Gastrocnemius medialis (tissue), 4 donors: ENCODE data around the gene WDR13. TPM values are rescaled to one million over a fixed set of nuclear protein-coding genes. Genes with fewer than 3 reads are reported as not detected.

Experiments
- ATAC-seq, 2 donors: fragments of 150-250 bp; one replicate each; pipeline ENCODE4 v1.9.1; 2016
- DNase-seq, 2 donors: peaks; one replicate each; pipeline ENCODE4 v3.0.0-alpha.2; 2019
- H3K27ac ChIP-seq, 4 donors: fragments of 200-600 bp; sonication (generic); 1 replicate in 1 of 4; 2 replicates in 3 of 4; pipeline ENCODE4 v1.5.1; 2016 to 2018; ENCODE audit warnings: mild to moderate bottlenecking in 2 of 4, moderate library complexity in 1 of 4
- H3K27me3 ChIP-seq, 3 donors: fragments of 200-600 bp; sonication (generic) in 2 of 3; 1 replicate in 1 of 3; 2 replicates in 2 of 3; pipeline versions ENCODE4 v1.5.1 to v1.6.0; 2016 to 2019; ENCODE audit warnings: mild to moderate bottlenecking in 1 of 3, moderate library complexity in 1 of 3
- H3K36me3 ChIP-seq, 2 donors: fragments of 200-600 bp; sonication (generic) in 1 of 2; one replicate each; pipeline ENCODE4 v1.5.1; 2017 to 2018
- H3K4me1 ChIP-seq, 2 donors: fragments of 200-600 bp; sonication (generic) in 1 of 2; one replicate each; pipeline ENCODE4 v1.5.1; 2016 to 2017; ENCODE audit warnings: mild to moderate bottlenecking in 2 of 2
- H3K4me3 ChIP-seq, 4 donors: fragments of 200-600 bp; sonication (generic) in 3 of 4; 1 replicate in 1 of 4; 2 replicates in 3 of 4; pipeline ENCODE4 v1.5.1; 2016 to 2019; ENCODE audit warnings: mild to moderate bottlenecking in 2 of 4
- H3K9me3 ChIP-seq, 3 donors: fragments of 200-600 bp; sonication (generic) in 2 of 3; 1 replicate in 1 of 3; 2 replicates in 2 of 3; pipeline ENCODE4 v1.5.1; 2016 to 2019
- CTCF ChIP-seq, 5 experiments: fragments of 450-650 bp in 3 of 5; fragments of 200-600 bp in 2 of 5; sonication (generic) in 2 of 5; IDR thresholded peaks in 4 of 5; conservative IDR thresholded peaks in 1 of 5; 1 replicate in 4 of 5; 2 replicates in 1 of 5; pipeline ENCODE4 v1.5.1; 2016 to 2019; ENCODE audit warnings: antibody characterized with exemption in 5 of 5, mild to moderate bottlenecking in 3 of 5, moderate library complexity in 3 of 5
- POLR2A ChIP-seq, 2 donors: fragments of 450-650 bp; IDR thresholded peaks; one replicate each; pipeline ENCODE4 v1.6.1; 2017; ENCODE audit warnings: antibody characterized with exemption in 2 of 2, mild to moderate bottlenecking in 2 of 2, moderate library complexity in 2 of 2
- in situ Hi-C, 4 donors: fragments of 200-750 bp; cut with MboI; loops; one replicate each; pipeline versions ENCODE4 v1.15.0 to v1.8.0; 2017; ENCODE audit warnings: low sequenced_read_pairs in 4 of 4
- intact Hi-C: fragments of 100-400 bp; cut with DNase I; formaldehyde crosslinking; loops from one replicate; pipeline ENCODE4 v1.15.1; 2023; ENCODE audit warnings: low total_unique reads
- total RNA-seq, 4 donors: library from RNA; depleted of rRNA; stranded (reverse); fragments of >200 nt; gene quantifications; one replicate each; pipeline versions ENCODE4 v1.1.0 to v1.2.3, GENCODE V29; 2016

Gene WDR13
- total RNA-seq, 4 donors from 2014 or later, result 82.7 to 143 (median 133) TPM

DNA sequence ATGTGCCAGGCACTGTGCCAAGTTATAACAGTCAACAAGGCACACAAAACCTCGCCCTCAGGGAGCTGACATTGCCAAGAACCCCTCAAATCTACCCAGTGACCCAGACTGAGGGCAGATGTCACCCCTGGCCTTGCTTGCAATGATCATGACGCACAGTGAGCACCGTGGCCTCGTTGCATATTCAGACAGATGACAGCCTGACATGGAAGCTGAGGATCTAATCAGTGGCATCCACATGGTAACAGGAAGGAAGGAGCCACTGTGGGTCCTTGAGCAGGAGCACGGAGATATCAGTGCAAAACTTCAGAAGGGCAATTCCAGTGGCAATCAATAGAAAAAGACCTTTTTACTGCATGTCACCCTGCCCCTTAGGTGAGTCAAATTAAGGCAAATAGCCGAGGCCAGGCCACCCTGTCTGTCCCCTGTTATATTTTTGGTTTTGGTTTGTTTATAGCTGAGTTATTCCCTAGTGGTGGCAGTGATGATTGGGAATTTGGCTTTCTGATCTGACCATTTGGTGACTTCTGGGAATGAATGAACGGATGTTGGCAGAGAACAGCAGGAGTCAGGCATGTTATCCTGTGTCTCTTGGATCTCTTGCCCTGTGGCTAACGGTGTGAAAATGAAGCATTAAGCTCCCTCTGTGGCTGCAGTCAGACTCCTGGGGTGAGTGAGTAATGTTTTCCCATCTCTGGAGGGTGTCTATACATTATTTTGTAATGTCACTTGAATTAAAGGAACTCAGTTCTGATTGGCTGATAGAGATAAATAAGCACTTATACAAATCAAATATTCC, 20.4 kb downstream of the WDR13 start:
- in situ Hi-C loops (no loop called here), intact Hi-C loops (no loop called here)
- TF ChIP-seq CTCF (IDR thresholded peaks at IDR 0.05 in 4 of 5, conservative IDR thresholded peaks at IDR 0.05 in 1 of 5) (no peak), POLR2A (IDR thresholded peaks at IDR 0.05) (no peak)
- Histone ChIP-seq H3K36me3 (no peaks in the 10 kb centered on the region), H3K4me1 (no peaks in the 10 kb centered on the region), H3K27me3 (peaks cover 0 to 4% (median 2%) of the 10 kb centered on the region in 3 donors), H3K27ac (no peak overlapping the region), H3K4me3 (no peak overlapping the region), H3K9me3 (no peaks in the 10 kb centered on the region)
- no peak for ATAC-seq
- DNase-seq, result no peak

DNA sequence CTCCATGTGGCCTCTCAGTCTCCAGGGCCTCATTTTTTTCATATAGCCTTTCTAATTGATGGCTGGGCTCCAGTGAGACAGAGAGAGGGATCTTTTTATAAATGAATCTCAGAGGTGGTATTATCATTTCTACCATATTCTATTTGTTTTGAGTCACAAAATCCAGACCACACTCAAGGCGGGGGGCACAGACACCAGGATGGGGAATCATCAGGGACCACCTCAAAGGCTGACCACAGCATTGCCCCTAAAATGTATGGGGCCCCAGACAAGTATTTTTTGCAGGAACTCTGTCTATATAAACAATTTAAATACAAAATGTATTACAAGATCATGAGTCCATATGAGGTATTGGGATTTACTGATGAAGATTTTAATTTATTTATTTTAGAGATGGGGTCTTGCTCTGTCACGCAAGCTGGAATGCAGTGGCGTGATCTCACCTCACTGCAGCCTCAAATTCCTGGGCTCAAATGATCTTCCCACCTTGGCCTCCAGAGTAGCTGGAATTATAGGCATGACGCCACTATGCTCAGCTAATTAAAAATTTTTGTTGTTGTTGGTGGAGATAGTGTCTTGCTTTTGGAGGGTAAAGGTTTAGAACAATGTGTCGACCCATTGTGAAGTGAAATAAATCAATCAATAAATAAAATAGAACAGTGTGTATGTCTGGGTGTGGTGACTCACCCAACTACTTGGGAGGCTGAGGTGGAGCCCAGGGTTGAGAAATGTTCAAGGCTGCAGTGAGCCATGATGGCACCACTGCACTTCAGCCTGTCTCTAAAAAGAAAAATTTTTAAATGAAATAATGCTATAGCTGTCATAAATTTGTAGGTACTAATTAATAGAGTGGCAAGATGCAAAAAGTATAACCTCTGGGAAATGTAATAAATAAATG, 29.4 kb downstream of the WDR13 start:
- in situ Hi-C loops, result loop anchor here in 1 of 4 donors (25.0 kb wide), 1 partner anchor 311 kb away; no protein-coding TSS in a partner anchor

DNA sequence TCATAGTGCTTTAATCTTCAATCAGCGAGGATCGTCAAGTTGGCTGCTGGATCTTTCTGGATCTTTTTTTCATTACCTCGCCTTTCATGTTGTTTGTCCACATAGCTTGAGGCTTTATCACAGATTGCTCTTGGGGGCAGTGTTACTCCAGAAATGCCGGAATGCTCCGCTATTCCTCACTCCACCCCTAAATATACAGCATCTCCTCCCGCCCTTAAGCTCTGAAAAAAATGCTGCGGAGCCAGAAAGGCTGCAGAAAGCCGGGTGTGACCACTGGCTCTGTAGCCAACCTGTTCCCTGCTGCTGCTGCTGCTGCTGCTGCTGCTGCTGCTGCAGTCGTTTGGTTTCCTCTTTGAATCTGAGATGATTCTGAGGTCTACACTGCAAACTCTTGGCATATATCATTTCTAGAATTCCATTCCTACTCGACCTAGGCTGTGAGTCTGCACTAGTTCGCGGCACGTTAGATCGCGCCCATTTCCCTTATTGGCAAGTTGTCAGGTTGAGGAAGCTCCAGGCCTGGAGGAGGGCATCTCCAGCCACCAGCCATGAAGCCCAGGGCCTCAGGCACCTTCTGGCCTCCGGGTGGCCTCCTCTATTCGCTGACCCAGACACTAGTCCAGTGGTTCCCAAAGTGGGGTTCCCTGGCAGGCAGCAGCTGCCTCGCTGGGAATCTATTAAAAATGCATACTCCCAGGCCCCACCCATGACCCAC, 34.2 kb downstream of the WDR13 start:
- ATAC-seq (peak; percentile 77 to 78), DNase-seq (peak; percentile 25 to 55)
- Histone ChIP-seq H3K27me3 (no peaks in the 10 kb centered on the region), H3K4me3 (no peak overlapping the region), H3K9me3 (no peaks in the 10 kb centered on the region), H3K27ac (no peak overlapping the region), H3K4me1 (no peaks in the 10 kb centered on the region), H3K36me3 (no peaks in the 10 kb centered on the region)
- in situ Hi-C loops (loop anchor here in 1 of 4 donors (25.0 kb wide), 1 partner anchor 306 kb away; no protein-coding TSS in a partner anchor), intact Hi-C loops (no loop called here)
- TF ChIP-seq CTCF (IDR thresholded peaks at IDR 0.05 in 4 of 5, conservative IDR thresholded peaks at IDR 0.05 in 1 of 5) (peak in 3 of 5 experiments; percentile 12 to 28 (median 26)), POLR2A (IDR thresholded peaks at IDR 0.05) (no peak)

More for the DNA sequence above, 29.4 kb downstream of the WDR13 start:
- Histone ChIP-seq H3K4me1 (no peaks in the 10 kb centered on the region), H3K4me3 (no peak overlapping the region), H3K27ac (no peak overlapping the region), H3K36me3 (no peaks in the 10 kb centered on the region), H3K9me3 (no peaks in the 10 kb centered on the region), H3K27me3 (no peaks in the 10 kb centered on the region)
- ATAC-seq, result no peak
- intact Hi-C loops, result no loop called here
- TF ChIP-seq CTCF (IDR thresholded peaks at IDR 0.05 in 4 of 5, conservative IDR thresholded peaks at IDR 0.05 in 1 of 5) (no peak), POLR2A (IDR thresholded peaks at IDR 0.05) (no peak)
- DNase-seq, result no peak

GRCh38 chrX:48632207-48632606, 34.9 kb downstream of the WDR13 start:
- ATAC-seq (no peak), DNase-seq (no peak)
- no peaks in the 10 kb centered on the region for H3K4me1 ChIP-seq
- H3K36me3 ChIP-seq, result no peaks in the 10 kb centered on the region
- in situ Hi-C loops, result loop anchor here in 1 of 4 donors (25.0 kb wide), 1 partner anchor 305 kb away; no protein-coding TSS in a partner anchor
- H3K9me3 ChIP-seq, result no peaks in the 10 kb centered on the region
- no peaks in the 10 kb centered on the region for H3K27me3 ChIP-seq
- TF ChIP-seq CTCF (IDR thresholded peaks at IDR 0.05 in 4 of 5, conservative IDR thresholded peaks at IDR 0.05 in 1 of 5), result no peak
- TF ChIP-seq POLR2A (IDR thresholded peaks at IDR 0.05), result no peak
- no peak overlapping the region for H3K27ac ChIP-seq
- H3K4me3 ChIP-seq, result no peak overlapping the region
- intact Hi-C loops, result no loop called here
